Panc1 (cell line): ENCODE measurements around the gene LAMB1. TPM values are rescaled to one million over a fixed set of nuclear protein-coding genes. Genes with fewer than 3 reads are reported as not detected.

ENCODE experiments used
- ATAC-seq: fragments of 200-7000 bp; cut with Tn5 transposase; 2 replicates; pipeline ENCODE4 v1.9.1; 2020; ENCODE audit warnings: mild to moderate bottlenecking, moderate library complexity
- BruUV-seq: library from RNA; stranded (reverse); fragments of 400-500 nt; replicated peaks from 2 replicates; lab custom pipeline; 2021; lab: Mats Ljungman, UMichigan
- CTCF ChIA-PET: fragments of 300-600 bp; sonication (Branson Sonifier 250); formaldehyde crosslinking; loops from one replicate; lab custom pipeline; 2022; ENCODE audit warnings: antibody characterized with exemption; lab: Charles Lee
- POLR2A ChIA-PET: fragments of 300-600 bp; sonication (Branson Sonifier 250); formaldehyde crosslinking; loops from one replicate; lab custom pipeline; 2022; ENCODE audit warnings: antibody characterized with exemption; lab: Charles Lee
- DNase-seq: peaks from one replicate; pipeline ENCODE4 v3.0.0-alpha.2; 2010; ENCODE audit warnings: low read depth, low spot score
- H3K27ac ChIP-seq: 2 replicates; pipeline ENCODE4 v1.5.1; 2011; ENCODE audit warnings: mild to moderate bottlenecking, low read length, inconsistent platforms
- H3K27me3 ChIP-seq: fragments of 200-500 bp; sonication (Bioruptor generic); 2 replicates; pipeline ENCODE4 v1.6.0; 2014; ENCODE audit warnings: low read length, inconsistent platforms; ENCODE audit not compliant: control insufficient read depth, insufficient read depth
- H3K36me3 ChIP-seq: fragments of 200-500 bp; sonication (Bioruptor generic); 2 replicates; pipeline ENCODE4 v1.5.1; 2014; ENCODE audit warnings: inconsistent platforms, mild to moderate bottlenecking, low read length, moderate library complexity; ENCODE audit not compliant: control insufficient read depth, insufficient read depth
- H3K4me1 ChIP-seq: 2 replicates; pipeline ENCODE4 v1.5.1; 2011; ENCODE audit warnings: inconsistent platforms, mild to moderate bottlenecking, low read length, moderate library complexity; ENCODE audit not compliant: control insufficient read depth, insufficient read depth
- H3K4me3 ChIP-seq, 2 experiments: 2 replicates each; pipeline ENCODE4 v1.5.1; 2011 to 2012; ENCODE audit warnings: low read depth in 2 of 2, low read length in 2 of 2, mild to moderate bottlenecking in 2 of 2, inconsistent platforms in 1 of 2, moderate library complexity in 1 of 2
- H3K9me3 ChIP-seq: fragments of 200-500 bp; sonication (Bioruptor generic); 2 replicates; pipeline ENCODE4 v1.5.1; 2014; ENCODE audit warnings: low read depth, mild to moderate bottlenecking, inconsistent platforms, low read length, moderate library complexity; ENCODE audit not compliant: control insufficient read depth, insufficient read depth
- CTCF ChIP-seq: fragments of 450-650 bp; IDR thresholded peaks from 2 replicates; pipeline ENCODE4 v1.5.1; 2017; ENCODE audit warnings: mild to moderate bottlenecking
- POLR2AphosphoS5 ChIP-seq: IDR thresholded peaks from 2 replicates; pipeline ENCODE4 v1.6.1; 2012; ENCODE audit warnings: mild to moderate bottlenecking, low read depth, low read length, moderate library complexity
- REST ChIP-seq, 2 experiments: IDR thresholded peaks; 2 replicates each; pipeline ENCODE4 v1.6.1; 2011 to 2012; ENCODE audit warnings: low read depth in 2 of 2, control low read depth in 1 of 2, low read length in 1 of 2, mild to moderate bottlenecking in 1 of 2, moderate library complexity in 1 of 2; ENCODE audit not compliant: insufficient read depth in 1 of 2
- SIN3A ChIP-seq: IDR thresholded peaks from 2 replicates; pipeline ENCODE4 v1.6.1; 2012; ENCODE audit warnings: low read depth, mild to moderate bottlenecking, low read length, moderate library complexity, borderline replicate concordance; ENCODE audit not compliant: insufficient read depth
- TCF7L2 ChIP-seq: IDR thresholded peaks from 2 replicates; pipeline ENCODE4 v1.6.1; 2011; ENCODE audit warnings: mild to moderate bottlenecking, low read depth, low read length, inconsistent platforms
- in situ Hi-C: cut with HindIII; loops from 2 replicates; pipeline ENCODE4 v1.10.0; 2016; ENCODE audit warnings: low sequenced_read_pairs, low pct_unique_long_range_greater_than_20kb
- intact Hi-C: fragments of 100-400 bp; cut with micrococcal nuclease; formaldehyde crosslinking; loops from one replicate; pipeline ENCODE4 v1.10.0; 2022; ENCODE audit not compliant: unreplicated experiment
- total RNA-seq: library from RNA; stranded (reverse); gene quantifications from one replicate; pipeline ENCODE4 v1.2.1, GENCODE V29; 2021; ENCODE audit not compliant: unreplicated experiment

The LAMB1 gene
- total RNA-seq, 1 experiment from 2014 or later: 204 TPM

GRCh38 chr7:108037741-108038140 is 34.8 kb upstream of the LAMB1 start:
- in situ Hi-C loops: no loop called here
- ATAC-seq (no peak), DNase-seq (no peak)
- Histone ChIP-seq H3K4me3 (no peak overlapping the region), H3K4me1 (no peaks in the 10 kb centered on the region), H3K36me3 (no peaks in the 10 kb centered on the region), H3K27ac (no peak overlapping the region), H3K9me3 (no peaks in the 10 kb centered on the region), H3K27me3 (no peaks in the 10 kb centered on the region)
- no TSS peak for BruUV-seq
- intact Hi-C loops: no loop called here
- POLR2A ChIA-PET: no interaction called here
- CTCF ChIA-PET: no interaction called here
- no peak for TF ChIP-seq POLR2AphosphoS5
- TF ChIP-seq SIN3A: no peak
- no peak for TF ChIP-seq REST (IDR thresholded peaks at IDR 0.05; ENCODE audit: insufficient read depth in 1 of 2, low read depth in 2 of 2, low read length in 1 of 2)
- TF ChIP-seq CTCF: no peak
- TF ChIP-seq TCF7L2: no peak

GRCh38 chr7:108037140-108037539 is 34.2 kb upstream of the LAMB1 start:
- Histone ChIP-seq H3K27ac (no peak overlapping the region), H3K27me3 (no peaks in the 10 kb centered on the region), H3K36me3 (no peaks in the 10 kb centered on the region), H3K9me3 (no peaks in the 10 kb centered on the region), H3K4me1 (no peaks in the 10 kb centered on the region), H3K4me3 (no peak overlapping the region)
- ChIA-PET POLR2A (no interaction called here), CTCF (no interaction called here)
- in situ Hi-C loops (no loop called here), intact Hi-C loops (no loop called here)
- no TSS peak for BruUV-seq
- no peak for TF ChIP-seq REST (IDR thresholded peaks at IDR 0.05; ENCODE audit: insufficient read depth in 1 of 2, low read depth in 2 of 2, low read length in 1 of 2)
- no peak for TF ChIP-seq SIN3A
- TF ChIP-seq CTCF: no peak
- TF ChIP-seq TCF7L2: no peak
- TF ChIP-seq POLR2AphosphoS5: no peak
- no peak for DNase-seq
- no peak for ATAC-seq
